Measurements from ENCODE around the gene GABRG3. TPM values are rescaled to one million over a fixed set of nuclear protein-coding genes. Genes with fewer than 3 reads are reported as not detected.

Gene GABRG3
- total and polyA plus RNA-seq, 2 donors (not counting 3 experiments of a cell fraction or from before 2014, with no cell fraction given) = not detected

DNA sequence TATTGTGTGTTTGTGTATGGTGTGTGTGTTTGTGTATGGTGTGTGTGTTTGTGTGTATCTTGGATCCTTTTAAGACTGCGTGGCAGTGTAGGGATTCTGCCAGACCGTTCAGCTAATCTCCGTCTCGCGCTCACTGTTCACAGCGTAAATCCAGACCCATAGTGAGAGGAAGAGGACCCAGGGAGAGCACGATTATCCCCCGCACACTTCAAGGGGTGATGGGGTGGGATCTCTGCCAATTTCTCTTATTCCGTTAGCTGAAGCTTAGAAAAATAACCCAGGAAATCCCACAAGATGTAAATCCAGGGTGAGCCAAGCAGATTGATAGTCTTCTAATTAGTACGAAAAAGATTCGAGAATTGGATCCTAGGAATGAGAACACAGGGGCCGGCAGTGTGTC is 381.2 kb downstream of the GABRG3 start:
- Histone ChIP-seq H3K4me3 (replicated peaks in 1 of 3; ENCODE audit: insufficient read depth in 1 of 3, low read depth in 1 of 3, low read length in 3 of 3) (no peak overlapping the region), H2AFZ (ENCODE audit: low read depth, low read length) (no peak overlapping the region), H3K4me2 (ENCODE audit: insufficient read depth, low read length) (no peak overlapping the region), H3K4me1 (ENCODE audit: control insufficient read depth, extremely low read depth, insufficient read depth, low read length) (no peaks in the 10 kb centered on the region), H3K9me3 (replicated peaks; ENCODE audit: control insufficient read depth, insufficient read depth, low read length) (peaks cover 2% of the 10 kb centered on the region), H3K9me1 (replicated peaks; ENCODE audit: control insufficient read depth, extremely low read depth, insufficient read depth, low read length) (no peaks in the 10 kb centered on the region), H3K27me3 (ENCODE audit: control insufficient read depth in 2 of 2, insufficient read depth in 2 of 2, low read length in 2 of 2) (no peaks in the 10 kb centered on the region), H3K9ac (replicated peaks; ENCODE audit: extremely low read depth, insufficient read depth, low read length) (no peak overlapping the region), H3K27ac (ENCODE audit: insufficient read depth, low read depth, low read length) (no peak overlapping the region), H3K79me2 (ENCODE audit: control insufficient read depth, insufficient read depth, low read length) (no peaks in the 10 kb centered on the region), H3K36me3 (ENCODE audit: control insufficient read depth in 2 of 2, extremely low read depth in 1 of 2, insufficient read depth in 2 of 2, low read length in 2 of 2) (no peaks in the 10 kb centered on the region), H4K20me1 (replicated peaks; ENCODE audit: control insufficient read depth, extremely low read depth, insufficient read depth, low read length) (no peaks in the 10 kb centered on the region)
- intact Hi-C loops (cut with micrococcal nuclease) = no loop called here
- FAIRE-seq (no peak), DNase-seq (ENCODE audit: low read depth, low spot score) (no peak)
- no TSS peak for BruUV-seq (replicated peaks)
- TF ChIP-seq, protein P1, sequence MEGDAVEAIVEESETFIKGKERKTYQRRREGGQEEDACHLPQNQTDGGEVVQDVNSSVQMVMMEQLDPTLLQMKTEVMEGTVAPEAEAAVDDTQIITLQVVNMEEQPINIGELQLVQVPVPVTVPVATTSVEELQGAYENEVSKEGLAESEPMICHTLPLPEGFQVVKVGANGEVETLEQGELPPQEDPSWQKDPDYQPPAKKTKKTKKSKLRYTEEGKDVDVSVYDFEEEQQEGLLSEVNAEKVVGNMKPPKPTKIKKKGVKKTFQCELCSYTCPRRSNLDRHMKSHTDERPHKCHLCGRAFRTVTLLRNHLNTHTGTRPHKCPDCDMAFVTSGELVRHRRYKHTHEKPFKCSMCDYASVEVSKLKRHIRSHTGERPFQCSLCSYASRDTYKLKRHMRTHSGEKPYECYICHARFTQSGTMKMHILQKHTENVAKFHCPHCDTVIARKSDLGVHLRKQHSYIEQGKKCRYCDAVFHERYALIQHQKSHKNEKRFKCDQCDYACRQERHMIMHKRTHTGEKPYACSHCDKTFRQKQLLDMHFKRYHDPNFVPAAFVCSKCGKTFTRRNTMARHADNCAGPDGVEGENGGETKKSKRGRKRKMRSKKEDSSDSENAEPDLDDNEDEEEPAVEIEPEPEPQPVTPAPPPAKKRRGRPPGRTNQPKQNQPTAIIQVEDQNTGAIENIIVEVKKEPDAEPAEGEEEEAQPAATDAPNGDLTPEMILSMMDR (IDR thresholded peaks at IDR 0.05; ENCODE audit: extremely low read depth in 1 of 2, insufficient read depth in 1 of 2, low read depth in 1 of 2, low read length in 2 of 2) = no peak
- ChIA-PET CTCF (no interaction called here), POLR2A (no interaction called here)
- dilution Hi-C loops (cut with MboI; ENCODE audit: extremely low pct_ligation_motif_present, low sequenced_read_pairs) = no loop called here

DNA sequence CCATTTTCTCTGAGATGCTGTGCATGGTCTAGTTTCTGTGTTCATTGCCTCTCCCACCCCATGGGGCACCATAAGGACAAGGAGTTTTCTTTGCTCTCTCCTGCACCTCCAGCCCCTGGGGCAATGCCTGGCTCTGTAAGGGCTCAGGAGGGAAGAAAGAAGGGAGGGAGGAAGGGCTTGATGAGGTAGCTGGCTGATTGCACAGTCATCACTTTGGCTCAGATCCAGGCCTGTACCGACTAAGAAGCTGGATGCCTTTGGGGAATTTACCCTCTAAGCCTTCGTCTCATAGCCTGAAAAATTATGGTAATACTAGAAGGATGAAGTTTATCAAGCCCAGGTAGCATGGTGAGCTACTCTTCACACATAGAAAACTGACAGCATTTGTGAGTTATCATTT is 382.9 kb downstream of the GABRG3 start:
- POLR2A ChIA-PET = no interaction called here
- Histone ChIP-seq H3K27ac (ENCODE audit: insufficient read depth, low read depth, low read length) (no peak overlapping the region), H3K9ac (replicated peaks; ENCODE audit: extremely low read depth, insufficient read depth, low read length) (no peak overlapping the region), H3K9me1 (replicated peaks; ENCODE audit: control insufficient read depth, extremely low read depth, insufficient read depth, low read length) (no peaks in the 10 kb centered on the region), H4K20me1 (replicated peaks; ENCODE audit: control insufficient read depth, extremely low read depth, insufficient read depth, low read length) (no peaks in the 10 kb centered on the region), H3K36me3 (ENCODE audit: control insufficient read depth in 2 of 2, extremely low read depth in 1 of 2, insufficient read depth in 2 of 2, low read length in 2 of 2) (no peaks in the 10 kb centered on the region), H3K4me1 (ENCODE audit: control insufficient read depth, extremely low read depth, insufficient read depth, low read length) (no peaks in the 10 kb centered on the region), H3K79me2 (ENCODE audit: control insufficient read depth, insufficient read depth, low read length) (no peaks in the 10 kb centered on the region), H3K27me3 (ENCODE audit: control insufficient read depth in 2 of 2, insufficient read depth in 2 of 2, low read length in 2 of 2) (no peaks in the 10 kb centered on the region), H3K9me3 (replicated peaks; ENCODE audit: control insufficient read depth, insufficient read depth, low read length) (peaks cover 2% of the 10 kb centered on the region), H3K4me3 (replicated peaks in 1 of 3; ENCODE audit: insufficient read depth in 1 of 3, low read depth in 1 of 3, low read length in 3 of 3) (no peak overlapping the region), H2AFZ (ENCODE audit: low read depth, low read length) (no peak overlapping the region), H3K4me2 (ENCODE audit: insufficient read depth, low read length) (no peak overlapping the region)
- BruUV-seq (replicated peaks) = no TSS peak
- no peak for TF ChIP-seq POLR2AphosphoS5 (IDR thresholded peaks at IDR 0.05; ENCODE audit: insufficient read depth, low read depth, low read length)
- TF ChIP-seq, protein P2, sequence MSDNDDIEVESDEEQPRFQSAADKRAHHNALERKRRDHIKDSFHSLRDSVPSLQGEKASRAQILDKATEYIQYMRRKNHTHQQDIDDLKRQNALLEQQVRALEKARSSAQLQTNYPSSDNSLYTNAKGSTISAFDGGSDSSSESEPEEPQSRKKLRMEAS (IDR thresholded peaks at IDR 0.05; ENCODE audit: insufficient read depth, insufficient read length) = no peak
- TF ChIP-seq, protein P1 (IDR thresholded peaks at IDR 0.05; ENCODE audit: extremely low read depth in 1 of 2, insufficient read depth in 1 of 2, low read depth in 1 of 2, low read length in 2 of 2) = no peak
- TF ChIP-seq GATA2 (IDR thresholded peaks at IDR 0.05; ENCODE audit: insufficient read depth, insufficient read length, low read depth, low read length) = no peak
- TF ChIP-seq MYC (IDR thresholded peaks at IDR 0.05; ENCODE audit: low read depth, low read length) = no peak
- no peak for TF ChIP-seq JUN (IDR thresholded peaks at IDR 0.05; ENCODE audit: borderline replicate concordance, insufficient read depth, insufficient read length, low read depth)
- no peak for TF ChIP-seq FOS (IDR thresholded peaks at IDR 0.05; ENCODE audit: borderline replicate concordance, insufficient read depth, low read length)
- no peak for TF ChIP-seq POLR2A (IDR thresholded peaks at IDR 0.05; ENCODE audit: low read depth, low read length)
- no peak for TF ChIP-seq EZH2 (IDR thresholded peaks at IDR 0.05; ENCODE audit: borderline replicate concordance, low read depth, low read length, severe bottlenecking)
- FAIRE-seq (no peak), DNase-seq (ENCODE audit: low read depth, low spot score) (no peak)
- intact Hi-C loops (cut with micrococcal nuclease) (no loop called here), dilution Hi-C loops (cut with MboI; ENCODE audit: extremely low pct_ligation_motif_present, low sequenced_read_pairs) (no loop called here)
- CTCF ChIA-PET = no interaction called here

All from endothelial cell of umbilical vein (primary cell).